GM21786 (cell line): ENCODE data around the gene RPRD1A.
A peak's percentile ranks its signal among the peaks of the same experiment; 100 is the strongest.
"Not testable (repeated sequence)": the region's sequence is repeated elsewhere in the genome, so short reads cannot be mapped to it uniquely, and the experiment has no call there.

ENCODE experiments used
- ATAC-seq: cut with Tn5 transposase; IDR thresholded peaks from one replicate; pipeline ENCODE4 v1.9.1; 2021; ENCODE audit not compliant: unreplicated experiment

The RPRD1A gene

GRCh38 chr18:36031903-36032302 is 35.5 kb downstream of the RPRD1A start:
- no peak for ATAC-seq

GRCh38 chr18:36031407-36031806 is 36.0 kb downstream of the RPRD1A start:
- ATAC-seq = no peak

- no peak for ATAC-seq
These were observed 38.5 kb downstream of the RPRD1A start for GRCh38 chr18:36028859-36029258.

- ATAC-seq = no peak
These were observed 42.3 kb downstream of the RPRD1A start for GRCh38 chr18:36025025-36025424.

- ATAC-seq = not testable (repeated sequence)
These were observed 43.1 kb downstream of the RPRD1A start for GRCh38 chr18:36024241-36024640.

GRCh38 chr18:36023336-36023735 is 44.0 kb downstream of the RPRD1A start:
- no peak for ATAC-seq

GRCh38 chr18:36020174-36020711 is 47.1 kb downstream of the RPRD1A start:
- no peak for ATAC-seq

GRCh38 chr18:36017232-36017631 is 50.1 kb downstream of the RPRD1A start:
- ATAC-seq = no peak

GRCh38 chr18:36015629-36016028 is 51.7 kb downstream of the RPRD1A start:
- ATAC-seq = peak; percentile 95

- ATAC-seq = no peak
These were observed 54.5 kb downstream of the RPRD1A start for GRCh38 chr18:36012891-36013290.

GRCh38 chr18:36009214-36009613 is 58.1 kb downstream of the RPRD1A start:
- no peak for ATAC-seq

- no peak for ATAC-seq
These were observed 60.4 kb downstream of the RPRD1A start for GRCh38 chr18:36006997-36007396.

- ATAC-seq = no peak
These were observed 67.4 kb downstream of the RPRD1A start for GRCh38 chr18:35999925-36000324.

GRCh38 chr18:35998967-35999366 is 68.4 kb downstream of the RPRD1A start:
- ATAC-seq = no peak

- ATAC-seq = no peak
These were observed 74.3 kb downstream of the RPRD1A start for GRCh38 chr18:35993013-35993412.

GRCh38 chr18:35991696-35992095 is 75.7 kb downstream of the RPRD1A start:
- no peak for ATAC-seq

- ATAC-seq = no peak
These were observed 83.5 kb downstream of the RPRD1A start for GRCh38 chr18:35983818-35984217.

- no peak for ATAC-seq
These were observed 84.2 kb downstream of the RPRD1A start for GRCh38 chr18:35983147-35983546.

GRCh38 chr18:35982409-35983114 is 84.8 kb downstream of the RPRD1A start:
- ATAC-seq = no peak

- no peak for ATAC-seq
These were observed 88.2 kb downstream of the RPRD1A start for GRCh38 chr18:35979112-35979511.

GRCh38 chr18:35974181-35974580 is 93.2 kb downstream of the RPRD1A start:
- no peak for ATAC-seq

- no peak for ATAC-seq
These were observed 93.7 kb downstream of the RPRD1A start for GRCh38 chr18:35973650-35974049.
